T-helper 2 cell treated with Interferon-gamma antibody and Interleukin-4, amounts not matched to agents 100 ng/mL and 5 ng/mL, for 36 hours (primary cell): Measurements from ENCODE around the gene MPG. TPM values are rescaled to one million over a fixed set of nuclear protein-coding genes. Genes with fewer than 3 reads are reported as not detected.
"Not testable (repeated sequence)": the region's sequence is repeated elsewhere in the genome, so short reads cannot be mapped to it uniquely, and the experiment has no call there.

Experiments used
- intact Hi-C: fragments of 100-400 bp; cut with micrococcal nuclease; formaldehyde crosslinking; loops from one replicate; pipeline ENCODE4 v1.15.1; 2023
- total RNA-seq: library from RNA; stranded (reverse); gene quantifications from 2 replicates; pipeline ENCODE4 v1.2.3, GENCODE V29; 2022

The MPG gene
- total RNA-seq, 1 donor from 2014 or later: 57.4 TPM

DNA sequence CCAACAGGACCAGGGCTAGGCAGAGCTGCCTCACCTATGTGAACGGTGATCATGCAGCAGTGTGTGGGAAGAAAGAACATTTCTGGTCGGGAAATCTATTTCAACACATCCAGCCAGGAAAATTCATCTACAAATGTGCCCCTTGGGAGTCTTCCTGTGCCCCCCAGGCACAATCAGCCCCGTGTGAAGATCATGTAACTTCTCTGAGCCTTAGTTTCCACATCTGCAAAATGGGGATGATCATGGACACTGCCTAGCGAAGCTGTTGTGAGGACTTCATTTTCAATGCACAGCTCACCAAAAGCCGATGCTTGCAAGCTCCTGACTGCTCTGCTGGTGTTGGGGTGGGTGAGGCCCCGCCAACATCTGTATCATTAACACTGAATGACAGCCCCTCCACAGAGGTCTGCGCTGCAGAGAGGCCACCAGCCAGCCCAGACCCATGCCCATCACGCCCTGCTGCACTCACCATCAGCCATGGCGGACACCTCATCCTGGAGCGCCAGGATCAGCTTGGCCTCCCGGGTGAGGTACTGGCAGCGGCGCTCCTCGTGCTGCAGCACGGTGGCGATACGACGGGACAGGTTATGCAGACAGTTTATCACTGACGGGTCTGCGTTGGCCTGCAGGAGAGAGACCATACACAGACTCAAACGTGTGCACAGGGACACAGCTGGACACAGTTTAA, 34.3 kb downstream of the MPG start:
- intact Hi-C loops: no loop called here

DNA sequence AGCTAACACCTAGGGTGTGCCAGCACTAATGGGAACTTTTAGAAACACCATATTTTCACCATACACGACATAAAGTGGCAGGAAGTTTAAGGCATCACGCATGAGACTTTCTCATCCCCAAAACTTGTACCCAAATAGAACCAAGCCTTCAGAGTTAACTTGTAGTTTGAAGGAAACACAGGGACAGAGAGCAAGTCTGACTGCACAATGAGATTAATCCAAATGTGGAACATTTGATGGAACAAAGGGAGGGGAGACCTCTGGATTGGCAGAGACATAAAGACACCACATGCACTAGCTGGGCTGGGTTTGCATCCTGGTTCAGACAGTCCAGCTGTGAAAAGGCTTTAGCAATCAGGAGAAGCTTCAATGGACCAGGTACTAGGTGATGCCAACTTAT, 36.3 kb downstream of the MPG start:
- intact Hi-C loops: no loop called here

DNA sequence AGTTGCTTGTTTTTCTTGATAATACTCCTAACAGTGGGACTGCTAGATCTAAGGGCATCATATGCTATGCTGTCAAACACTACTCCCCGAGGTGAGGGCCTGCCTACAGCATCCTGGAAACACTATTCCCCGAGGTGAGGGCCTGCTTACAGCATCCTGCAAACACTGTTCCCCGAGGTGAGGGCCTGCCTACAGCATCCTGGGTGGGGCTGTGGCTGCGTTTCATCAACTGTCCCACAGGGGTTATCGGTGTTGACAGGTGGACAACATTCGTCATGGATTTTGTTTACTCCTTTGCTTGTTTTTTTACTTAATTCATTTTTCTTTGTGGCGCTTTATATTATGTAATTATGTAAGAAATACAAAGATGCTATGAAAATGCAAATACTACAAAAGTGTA, 38.0 kb downstream of the MPG start:
- intact Hi-C loops: loop anchor here (2.0 kb wide), 1 partner anchor 65 kb away; the partner anchor contains the start of gene HBQ1

DNA sequence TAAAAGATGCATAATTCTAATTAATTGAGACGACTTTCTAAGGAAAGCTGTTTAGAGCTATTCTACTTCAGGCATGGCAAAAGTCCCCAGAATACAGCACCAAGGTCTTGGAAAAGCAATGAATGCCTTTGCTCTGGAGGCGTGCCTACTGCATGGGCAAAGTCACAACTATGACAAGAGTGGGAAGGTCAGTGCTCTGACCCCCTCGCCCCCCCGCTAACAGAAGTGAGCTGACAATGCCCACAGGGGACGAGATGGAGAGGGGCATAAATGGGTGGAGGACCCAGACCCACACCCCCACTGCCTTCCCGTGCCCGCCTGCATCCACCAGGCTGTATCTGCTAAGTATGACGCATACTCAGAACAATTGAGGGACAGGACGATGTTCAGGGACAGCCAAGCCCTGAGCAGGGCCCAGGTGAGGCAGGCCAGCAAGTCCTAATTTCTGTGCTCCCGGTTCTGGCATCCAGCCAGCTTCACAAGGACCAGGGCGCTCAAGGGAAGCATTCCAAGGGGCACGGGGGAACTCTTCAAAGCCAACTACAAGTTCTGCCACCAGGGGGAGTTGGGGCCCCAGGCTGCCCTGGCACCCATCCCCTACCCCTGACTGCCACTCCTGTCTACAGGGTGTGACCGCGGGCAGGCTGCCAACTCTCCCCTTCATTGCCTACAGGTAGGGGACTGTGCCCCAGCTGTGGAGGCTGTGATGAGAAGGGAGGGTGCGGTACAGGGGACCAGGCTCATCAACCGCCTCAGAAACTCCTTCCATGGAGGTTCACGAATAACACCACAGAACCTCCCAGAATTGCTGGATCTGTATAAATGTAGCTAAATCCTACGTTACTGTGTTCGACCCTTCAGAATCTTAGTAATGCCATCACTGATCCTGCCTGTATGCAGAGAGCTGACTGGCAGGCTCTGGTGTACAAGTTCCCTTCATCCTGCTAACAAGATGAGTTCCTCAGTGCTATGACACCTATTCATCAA, 39.6 kb downstream of the MPG start:
- intact Hi-C loops: loop anchor here (1.0 to 2.0 kb wide), 2 partner anchors 63 to 245 kb away; partner anchors contain the start of gene HBQ1

DNA sequence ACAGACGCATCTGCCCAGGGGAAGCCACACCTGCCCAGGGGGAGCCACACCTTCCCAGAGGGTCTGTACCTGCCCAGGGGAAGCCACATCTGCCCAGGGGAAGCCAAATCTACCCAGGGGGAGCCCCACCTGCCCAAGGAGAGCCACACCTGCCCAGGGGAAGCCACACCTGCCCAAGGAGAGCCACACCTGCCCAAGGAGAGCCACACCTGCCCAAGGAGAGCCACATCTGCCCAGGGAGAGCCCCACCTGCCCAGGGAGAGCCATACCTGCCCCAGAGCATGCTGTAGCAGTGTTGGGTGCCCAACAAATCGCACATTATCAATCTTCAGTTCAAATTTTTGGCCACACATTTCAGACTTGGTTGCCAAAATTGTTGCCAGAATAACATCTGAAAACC, 40.8 kb downstream of the MPG start:
- intact Hi-C loops: no loop called here

DNA sequence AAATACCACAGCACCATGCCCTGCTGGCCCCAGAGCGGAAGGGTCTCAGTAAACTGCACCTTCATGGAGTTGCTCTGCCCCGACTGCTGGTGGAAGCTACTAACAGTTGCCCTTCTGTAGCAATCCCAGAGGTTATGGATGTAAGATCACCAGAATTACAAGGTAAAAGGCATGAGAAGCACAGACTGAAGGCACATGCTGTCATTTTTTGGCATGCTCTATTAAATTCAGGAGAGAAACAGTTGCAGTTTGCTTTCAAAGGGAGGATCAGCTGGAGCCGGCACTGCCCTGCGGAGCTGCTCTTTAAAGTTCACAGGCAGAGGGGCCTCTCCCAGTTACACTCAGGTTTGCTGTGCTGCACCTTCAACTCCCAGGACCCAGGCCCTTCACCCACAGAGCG, 41.3 kb downstream of the MPG start:
- intact Hi-C loops: no loop called here

DNA sequence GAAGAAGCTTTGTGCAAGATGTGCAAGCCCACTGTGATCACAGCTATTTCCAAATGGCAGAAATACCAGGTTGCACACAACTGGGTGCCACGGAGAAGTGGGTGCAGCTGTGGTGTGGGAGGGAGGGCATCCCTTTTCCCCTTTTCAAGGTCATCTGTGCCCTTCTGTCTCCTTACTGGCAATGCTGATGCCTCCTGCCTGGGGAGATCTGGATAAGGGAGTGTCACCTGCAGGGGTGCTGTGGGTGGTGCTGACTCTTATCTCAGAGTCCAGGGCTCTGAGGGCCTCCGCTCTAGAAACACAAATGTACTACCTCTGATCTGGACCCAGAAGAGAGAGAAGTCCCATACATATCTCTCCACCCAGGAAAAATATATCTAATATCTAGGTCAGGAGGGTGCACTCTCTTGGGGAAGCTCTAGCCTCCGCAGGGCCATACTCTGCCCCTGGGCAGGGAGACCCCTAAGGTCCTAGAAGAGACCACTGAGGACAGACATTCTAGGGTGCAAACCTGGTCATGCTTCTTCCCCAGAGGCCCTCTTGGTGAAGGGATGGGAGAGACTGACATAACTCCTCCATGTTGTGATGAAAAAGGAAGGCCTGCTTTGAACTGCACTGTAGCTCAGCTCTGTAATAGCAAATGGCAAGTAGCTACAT, 41.9 kb downstream of the MPG start:
- intact Hi-C loops: no loop called here

DNA sequence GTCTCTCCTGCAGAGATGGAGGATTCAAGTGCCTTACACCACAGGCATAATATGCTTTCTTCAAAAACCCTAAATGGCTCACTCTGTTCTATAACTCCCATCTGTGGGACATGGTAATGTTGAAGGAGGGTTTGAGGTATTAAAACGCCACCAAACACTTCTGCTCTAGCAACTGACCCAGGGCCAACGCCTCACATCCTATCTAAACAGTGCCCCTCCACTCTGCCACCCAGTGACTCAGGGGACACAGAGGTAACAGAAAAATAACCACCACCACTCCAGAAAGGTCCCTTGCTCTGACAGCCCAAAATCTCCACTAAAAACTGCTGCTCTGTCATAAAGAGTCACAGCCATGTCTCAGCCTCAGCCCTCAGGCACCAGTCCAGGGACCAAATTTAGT, 42.7 kb downstream of the MPG start:
- intact Hi-C loops: no loop called here

DNA sequence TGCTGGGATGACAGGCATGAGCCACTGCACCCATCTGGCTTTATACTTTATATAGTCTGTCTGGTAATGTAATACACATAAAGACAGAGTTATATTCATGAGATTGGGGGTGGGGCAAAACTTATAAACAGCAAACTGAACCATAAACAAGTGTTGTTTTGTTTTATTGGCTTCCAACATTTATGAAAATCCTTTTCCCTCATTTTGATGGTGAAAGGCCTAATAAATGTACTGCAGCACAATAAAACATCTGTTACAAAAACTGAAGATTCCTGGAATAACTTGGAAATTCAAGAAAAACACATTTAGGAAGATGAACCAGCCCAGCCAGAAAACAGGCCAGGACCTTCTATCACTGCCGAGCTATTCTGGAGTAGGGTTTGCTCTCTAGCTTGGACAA, 44.3 kb downstream of the MPG start:
- intact Hi-C loops: no loop called here

DNA sequence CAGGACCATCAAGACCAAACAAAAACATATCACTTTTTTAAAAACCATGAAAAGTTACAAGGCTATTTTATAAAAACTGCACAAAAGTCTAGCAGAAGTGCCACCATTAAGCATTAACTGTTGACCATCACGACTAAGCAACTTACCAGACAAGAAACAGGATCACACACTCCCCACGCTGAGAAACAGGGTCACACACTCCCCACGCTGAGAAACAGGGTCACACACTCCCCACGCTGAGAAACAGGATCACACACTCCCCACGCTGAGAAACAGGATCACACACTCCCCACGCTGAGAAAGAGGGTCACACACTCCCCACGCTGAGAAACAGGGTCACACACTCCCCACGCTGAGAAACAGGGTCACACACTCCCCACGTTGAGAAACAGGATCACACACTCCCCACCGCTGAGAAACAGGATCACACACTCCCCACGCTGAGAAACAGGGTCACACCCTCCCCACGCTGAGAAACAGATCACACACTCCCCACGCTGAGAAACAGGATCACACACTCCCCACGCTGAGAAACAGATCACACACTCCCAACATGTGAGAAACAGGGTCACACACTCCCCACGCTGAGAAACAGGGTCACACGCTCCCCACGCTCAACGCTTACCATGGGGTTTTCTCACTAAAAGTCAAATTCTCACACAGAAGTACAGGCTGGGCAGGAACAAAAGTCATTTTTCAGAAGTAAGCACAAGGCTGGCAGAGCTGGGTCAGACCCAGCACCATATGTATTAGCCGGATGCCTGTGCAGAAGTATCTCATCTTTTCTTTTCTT, 45.7 kb downstream of the MPG start:
- intact Hi-C loops: not testable (repeated sequence)

DNA sequence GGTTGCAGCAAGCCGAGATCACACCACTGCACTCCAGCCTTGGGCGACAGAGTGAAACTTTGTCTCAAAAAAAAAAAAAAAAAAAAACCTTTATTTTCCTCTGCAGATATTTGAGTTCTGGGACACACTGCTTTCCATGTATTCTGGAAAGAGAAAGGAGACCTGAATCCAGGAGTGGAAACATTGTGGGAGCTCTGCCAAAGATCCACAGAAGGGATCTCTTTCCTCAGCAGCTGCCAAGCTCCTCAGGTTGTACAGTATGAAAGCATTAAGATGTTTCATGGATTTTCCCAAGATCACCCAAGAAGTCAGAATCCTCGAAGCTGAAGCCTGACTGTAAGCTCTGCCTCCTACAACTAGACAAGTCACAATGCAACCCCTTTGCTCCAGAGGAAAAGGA, 47.0 kb downstream of the MPG start:
- intact Hi-C loops: no loop called here

DNA sequence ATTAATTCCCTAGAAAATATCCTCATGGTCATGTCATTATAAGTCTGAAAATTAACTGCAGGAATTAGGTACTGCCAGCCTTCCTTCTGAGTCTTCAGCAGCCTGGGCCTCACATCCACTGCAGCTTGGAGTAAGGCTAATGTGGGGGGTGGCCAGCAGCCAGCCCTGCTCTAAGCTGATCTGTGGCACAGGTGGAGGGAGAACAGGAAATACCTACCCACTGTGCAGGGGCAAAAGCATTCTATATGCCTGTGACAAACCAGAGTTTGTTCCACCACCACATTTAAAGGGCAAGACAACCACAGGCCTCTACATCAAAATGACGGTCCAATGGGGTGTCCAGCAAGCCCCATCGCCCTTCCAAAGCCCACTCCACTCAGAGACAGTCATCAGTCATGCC, 51.0 kb downstream of the MPG start:
- intact Hi-C loops: no loop called here

DNA sequence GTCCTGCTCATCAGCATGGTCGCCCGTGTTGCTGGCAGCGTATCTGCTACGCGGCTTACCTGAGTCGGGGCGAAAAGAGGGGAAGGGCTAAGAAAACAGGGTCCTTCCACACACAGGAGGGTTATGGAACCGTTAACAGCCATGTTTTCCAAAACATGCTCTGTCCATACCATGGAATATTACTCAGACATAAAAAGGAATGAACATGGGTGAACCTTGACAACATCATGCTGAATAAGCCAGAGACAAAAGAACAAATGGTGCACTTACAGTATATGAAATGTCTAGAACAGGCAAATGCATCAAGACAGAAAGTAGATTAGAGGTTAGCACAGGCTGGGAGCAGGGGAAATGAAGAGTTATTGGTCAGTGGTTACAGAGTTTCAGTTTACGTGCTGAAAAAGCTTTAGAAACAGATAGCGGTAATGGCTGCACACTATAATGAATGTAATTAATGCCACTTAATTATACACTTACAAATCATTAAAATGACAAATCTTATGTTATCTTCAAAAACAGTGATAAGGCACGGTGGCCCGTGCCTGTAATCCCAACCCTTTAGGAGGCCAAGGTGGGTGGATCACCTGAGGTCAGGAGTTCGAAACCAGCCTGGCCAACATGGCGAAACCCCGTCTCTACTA, 52.6 kb downstream of the MPG start:
- intact Hi-C loops: no loop called here

DNA sequence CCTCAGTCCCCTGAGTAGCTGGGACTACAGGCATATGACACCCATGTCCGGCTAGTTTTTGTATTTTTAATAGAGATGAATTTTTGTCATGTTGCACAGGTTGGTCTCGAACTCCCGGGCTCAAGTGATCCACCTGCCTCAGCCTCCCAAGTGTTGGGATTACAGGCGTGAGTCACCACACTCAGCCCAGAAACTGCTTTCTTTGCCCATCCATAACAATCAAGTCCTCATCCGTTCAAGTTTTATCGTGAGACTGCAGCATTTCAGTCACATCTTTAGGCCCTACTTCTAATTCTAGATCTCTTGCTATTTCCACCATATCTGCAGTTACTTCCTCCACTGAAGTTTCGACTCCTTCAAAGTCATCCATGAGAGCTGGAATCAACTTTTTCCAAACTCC, 54.1 kb downstream of the MPG start:
- intact Hi-C loops: no loop called here

DNA sequence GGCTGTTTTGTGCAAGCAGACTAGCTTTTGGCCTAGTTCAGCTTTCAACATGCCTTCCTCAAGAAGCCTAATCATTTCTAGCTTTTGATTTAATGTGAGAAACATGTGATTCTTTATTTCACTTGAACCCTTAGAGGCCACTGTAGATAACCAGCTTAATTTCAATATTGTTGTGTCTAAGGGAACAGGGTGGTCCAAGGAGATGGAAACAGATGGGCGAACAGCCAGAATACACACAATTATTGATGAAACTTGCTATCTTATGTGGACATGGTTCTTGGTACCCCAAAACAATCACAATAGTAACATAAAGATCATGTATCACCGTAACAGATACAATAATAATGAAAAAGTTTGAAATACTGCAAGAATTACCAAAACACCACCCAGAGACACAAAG, 55.7 kb downstream of the MPG start:
- intact Hi-C loops: no loop called here

Other genes with a start within 250 kb of the MPG start
- gene POLR3K, start 24.6 kb upstream of the MPG start, total RNA-seq: 48.5 and 49.1 TPM in 2 replicates
- 83.7 and 85.7 TPM in 2 replicates for gene SNRNP25, start 24.4 kb upstream of the MPG start, total RNA-seq
- gene RHBDF1, start 5.6 kb upstream of the MPG start, total RNA-seq: 0.11 TPM in 1 of 2 replicates, not detected in the other
- 33.5 and 35.7 TPM in 2 replicates for gene NPRL3, start 60.4 kb downstream of the MPG start, total RNA-seq
- gene HBZ, start 74.4 kb downstream of the MPG start, total RNA-seq: not detected in 2 replicates
- gene HBM, start 87.8 kb downstream of the MPG start, total RNA-seq: not detected in 2 replicates
- not detected in 2 replicates for gene HBA2, start 94.7 kb downstream of the MPG start, total RNA-seq
- gene HBA1, start 98.5 kb downstream of the MPG start, total RNA-seq: not detected in 2 replicates
- not detected in 2 replicates for gene HBQ1, start 102.2 kb downstream of the MPG start, total RNA-seq
- 79.1 and 80.8 TPM in 2 replicates for gene LUC7L, start 151.2 kb downstream of the MPG start, total RNA-seq
- gene FAM234A, start 156.6 kb downstream of the MPG start, total RNA-seq: 29.4 and 32.2 TPM in 2 replicates
- gene RGS11, start 197.7 kb downstream of the MPG start, total RNA-seq: 0.11 and 0.34 TPM in 2 replicates
- not detected in 2 replicates for gene ARHGDIG, start 202.4 kb downstream of the MPG start, total RNA-seq
- not detected in 2 replicates for gene PDIA2, start 204.9 kb downstream of the MPG start, total RNA-seq